ENCODE measurements around the gene CEP250. TPM values are rescaled to one million over a fixed set of nuclear protein-coding genes. Genes with fewer than 3 reads are reported as not detected.

Gene CEP250
- total RNA-seq, 1 donor from 2014 or later: 39.4 TPM

- Mint-ChIP-seq H3K4me1 (ENCODE audit: low read depth, unreplicated experiment) (no peaks in the 10 kb centered on the region), H3K27me3 (ENCODE audit: unreplicated experiment) (peaks cover 3% of the 10 kb centered on the region), H3K27ac (ENCODE audit: unreplicated experiment) (no peak overlapping the region), H3K9me3 (ENCODE audit: unreplicated experiment) (no peaks in the 10 kb centered on the region), H3K36me3 (ENCODE audit: unreplicated experiment) (no peaks in the 10 kb centered on the region), H3K4me3 (ENCODE audit: unreplicated experiment) (no peak overlapping the region)
- TF ChIP-seq CTCF (IDR thresholded peaks at IDR 0.05; ENCODE audit: partially characterized antibody, unreplicated experiment): no peak
- no peak for DNase-seq
Observed at GRCh38 chr20:35421322-35421721, 34.1 kb upstream of the CEP250 start.

- Mint-ChIP-seq H3K36me3 (ENCODE audit: unreplicated experiment) (no peaks in the 10 kb centered on the region), H3K4me1 (ENCODE audit: low read depth, unreplicated experiment) (peaks cover 3% of the 10 kb centered on the region), H3K27ac (ENCODE audit: unreplicated experiment) (no peak overlapping the region), H3K9me3 (ENCODE audit: unreplicated experiment) (no peaks in the 10 kb centered on the region), H3K4me3 (ENCODE audit: unreplicated experiment) (no peak overlapping the region), H3K27me3 (ENCODE audit: unreplicated experiment) (peaks cover 3% of the 10 kb centered on the region)
- no peak for DNase-seq
- no peak for TF ChIP-seq CTCF (IDR thresholded peaks at IDR 0.05; ENCODE audit: partially characterized antibody, unreplicated experiment)
Observed at GRCh38 chr20:35431621-35432429, 23.6 kb upstream of the CEP250 start.

GRCh38 chr20:35432430-35432735 lies 23.0 kb upstream of the CEP250 start:
- no peaks in the 10 kb centered on the region for H3K36me3 Mint-ChIP-seq (ENCODE audit: unreplicated experiment)

GRCh38 chr20:35433337-35433736 lies 22.1 kb upstream of the CEP250 start:
- peaks cover 4% of the 10 kb centered on the region for H3K27me3 Mint-ChIP-seq (ENCODE audit: unreplicated experiment)
- no peak overlapping the region for H3K27ac Mint-ChIP-seq (ENCODE audit: unreplicated experiment)
- H3K36me3 Mint-ChIP-seq (ENCODE audit: unreplicated experiment): no peaks in the 10 kb centered on the region
- DNase-seq: no peak
- TF ChIP-seq CTCF (IDR thresholded peaks at IDR 0.05; ENCODE audit: partially characterized antibody, unreplicated experiment): no peak
- no peaks in the 10 kb centered on the region for H3K9me3 Mint-ChIP-seq (ENCODE audit: unreplicated experiment)
- H3K4me1 Mint-ChIP-seq (ENCODE audit: low read depth, unreplicated experiment): peaks cover 3% of the 10 kb centered on the region
- H3K4me3 Mint-ChIP-seq (ENCODE audit: unreplicated experiment): no peak overlapping the region

More at GRCh38 chr20:35432430-35432735, 23.0 kb upstream of the CEP250 start:
- DNase-seq: no peak
- Mint-ChIP-seq H3K9me3 (ENCODE audit: unreplicated experiment) (no peaks in the 10 kb centered on the region), H3K4me1 (ENCODE audit: low read depth, unreplicated experiment) (peaks cover 3% of the 10 kb centered on the region), H3K4me3 (ENCODE audit: unreplicated experiment) (no peak overlapping the region), H3K27ac (ENCODE audit: unreplicated experiment) (no peak overlapping the region), H3K27me3 (ENCODE audit: unreplicated experiment) (peaks cover 4% of the 10 kb centered on the region)
- no peak for TF ChIP-seq CTCF (IDR thresholded peaks at IDR 0.05; ENCODE audit: partially characterized antibody, unreplicated experiment)

Measured in glutamatergic neuron (in vitro differentiated cells).